AG04449 (cell line): ENCODE results near the gene NEUROD4.
"Not testable (repeated sequence)": the region's sequence is repeated elsewhere in the genome, so short reads cannot be mapped to it uniquely, and the experiment has no call there.

Experiments used
- CTCF ChIA-PET: fragments of 350-600 bp; formaldehyde crosslinking; extraction: SDS; loops from one replicate; lab custom pipeline; 2021; ENCODE audit warnings: antibody characterized with exemption; lab: Yijun Ruan, JAX
- POLR2A ChIA-PET: fragments of 400-600, 350-600 bp; formaldehyde crosslinking; extraction: SDS; loops from one replicate; lab custom pipeline; 2020; ENCODE audit warnings: antibody characterized with exemption, inconsistent platforms; lab: Yijun Ruan, JAX
- DNase-seq: peaks from one replicate; pipeline ENCODE4 v3.0.0-alpha.2; 2010; ENCODE audit warnings: low read depth, low spot score
- H3K4me3 ChIP-seq: 2 replicates; pipeline ENCODE4 v1.5.1; 2011; ENCODE audit warnings: low read depth, mild to moderate bottlenecking, control low read depth, low read length
- CTCF ChIP-seq: IDR thresholded peaks from one replicate; pipeline ENCODE4 v1.5.1; 2011; ENCODE audit warnings: mild to moderate bottlenecking, moderate library complexity, low read length, control low read depth, inconsistent platforms; ENCODE audit not compliant: insufficient read depth; ENCODE audit errors: missing control alignments

NEUROD4 gene

GRCh38 chr12:54977155-54977554 is 42.6 kb upstream of the NEUROD4 start:
- POLR2A ChIA-PET: no interaction called here
- CTCF ChIA-PET: interaction anchor here (0.6 to 5.5 kb wide), 2 partner anchors 16 to 85 kb away, joined by 3 to 38 read pairs; no protein-coding TSS in a partner anchor
- no peak for TF ChIP-seq CTCF
- H3K4me3 ChIP-seq: no peak overlapping the region
- DNase-seq: peak; percentile 45

GRCh38 chr12:54977857-54978256 is 41.9 kb upstream of the NEUROD4 start:
- CTCF ChIA-PET: interaction anchor here (1.2 to 5.5 kb wide), 2 partner anchors 15 to 228 kb away, joined by 3 to 38 read pairs; no protein-coding TSS in a partner anchor
- H3K4me3 ChIP-seq: no peak overlapping the region
- POLR2A ChIA-PET: no interaction called here
- DNase-seq: no peak
- TF ChIP-seq CTCF: no peak

GRCh38 chr12:54980341-54980740 is 39.4 kb upstream of the NEUROD4 start:
- no peak for TF ChIP-seq CTCF
- POLR2A ChIA-PET: no interaction called here
- DNase-seq: no peak
- no peak overlapping the region for H3K4me3 ChIP-seq
- CTCF ChIA-PET: interaction anchor here (5.5 kb wide), 1 partner anchor 13 kb away, joined by 38 read pairs; no protein-coding TSS in a partner anchor

GRCh38 chr12:54981796-54982195 is 38.0 kb upstream of the NEUROD4 start:
- no peak for TF ChIP-seq CTCF
- DNase-seq: no peak
- ChIA-PET CTCF (interaction anchor here (1.2 kb wide), 1 partner anchor 11 kb away, joined by 3 read pairs; no protein-coding TSS in a partner anchor), POLR2A (no interaction called here)
- no peak overlapping the region for H3K4me3 ChIP-seq

GRCh38 chr12:54983536-54984101 is 36.2 kb upstream of the NEUROD4 start:
- CTCF ChIA-PET: interaction anchor here (0.9 to 1.4 kb wide), 2 partner anchors 9 to 11 kb away, joined by 4 to 6 read pairs; no protein-coding TSS in a partner anchor
- DNase-seq: no peak
- POLR2A ChIA-PET: interaction anchor here (0.6 kb wide), 1 partner anchor 77 kb away, joined by 5 read pairs; no protein-coding TSS in a partner anchor
- H3K4me3 ChIP-seq: no peak overlapping the region
- no peak for TF ChIP-seq CTCF

- DNase-seq: no peak
- no peak for TF ChIP-seq CTCF
- H3K4me3 ChIP-seq: no peak within 1 kb of the TSS
- ChIA-PET POLR2A (no interaction called here), CTCF (interaction anchor here (1.4 to 1.9 kb wide), 2 partner anchors 83 to 87 kb away, joined by 6 to 8 read pairs; no protein-coding TSS in a partner anchor)
These were observed 35.0 kb upstream of the NEUROD4 start, which contains the start of gene TESPA1 for GRCh38 chr12:54984658-54985376. TSS of gene TESPA1 (minus strand) at chr12:54984762. CDS start at chr12:54974562, 10,200 bp downstream.

GRCh38 chr12:54986773-54987172 is 33.0 kb upstream of the NEUROD4 start:
- POLR2A ChIA-PET, H3K4me3 ChIP-seq, DNase-seq: not testable (repeated sequence)
- CTCF ChIA-PET: interaction anchor here (1.2 to 1.3 kb wide), 2 partner anchors 8 to 87 kb away, joined by 4 read pairs; no protein-coding TSS in a partner anchor
